ENCODE measurements around the gene MID2. TPM values are rescaled to one million over a fixed set of nuclear protein-coding genes. Genes with fewer than 3 reads are reported as not detected.

The MID2 gene
- total RNA-seq, 4 donors from 2014 or later: 50.7 to 61.3 (median 55.6) TPM

DNA sequence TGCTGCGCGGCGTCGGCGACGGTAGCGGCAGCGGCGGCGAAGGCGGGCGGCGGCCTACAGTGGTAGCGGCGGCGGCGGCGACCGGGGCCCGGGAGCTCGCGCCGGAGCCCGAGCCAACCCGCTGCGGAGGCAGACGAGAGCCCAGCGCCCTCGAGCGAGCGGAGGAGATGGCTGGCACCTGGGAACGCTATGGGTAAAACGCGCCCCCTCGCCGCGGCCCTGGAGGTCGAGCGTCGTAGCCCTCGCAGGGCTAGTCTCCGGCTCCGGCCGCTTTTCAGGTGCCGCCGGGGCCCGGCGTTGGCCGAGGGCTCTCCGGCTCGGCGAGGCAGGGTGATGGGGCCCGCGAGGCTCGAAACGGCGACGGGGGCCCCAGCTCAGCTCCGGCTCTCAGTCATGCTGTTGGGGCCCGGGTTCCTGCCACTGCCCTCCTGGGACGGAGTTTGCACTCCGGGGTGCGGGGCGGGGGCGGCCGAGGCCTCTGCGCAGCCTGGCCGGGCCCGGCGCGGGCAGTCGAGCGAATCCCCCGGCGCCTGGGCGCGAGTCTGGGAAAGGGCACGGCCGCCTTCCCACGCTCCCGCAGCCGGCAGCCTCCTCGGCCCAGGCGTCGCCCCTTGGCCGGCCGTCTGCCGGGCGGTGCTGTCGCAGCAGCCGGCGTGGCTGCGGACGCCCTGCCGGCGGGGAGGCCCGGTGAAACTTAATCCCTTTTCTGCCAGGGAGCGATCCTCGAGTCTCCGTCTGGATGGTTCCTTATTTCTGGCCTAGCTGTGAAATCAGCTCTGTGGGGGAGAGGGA is 768 bp downstream of the MID2 start:
- 0 to 28% methylated on average over 3 to 48 of the region's 100 CpGs for WGBS, 2 donors
- no peak for DNase-seq (ENCODE audit: low spot score in 2 of 2)
- intact Hi-C loops (cut with DNase I; ENCODE audit: low total_unique reads): no loop called here
- peak overlapping the region; percentile 40 for H3K4me3 ChIP-seq (ENCODE audit: low read depth, poor library complexity, severe bottlenecking)
- TF ChIP-seq, protein P1, sequence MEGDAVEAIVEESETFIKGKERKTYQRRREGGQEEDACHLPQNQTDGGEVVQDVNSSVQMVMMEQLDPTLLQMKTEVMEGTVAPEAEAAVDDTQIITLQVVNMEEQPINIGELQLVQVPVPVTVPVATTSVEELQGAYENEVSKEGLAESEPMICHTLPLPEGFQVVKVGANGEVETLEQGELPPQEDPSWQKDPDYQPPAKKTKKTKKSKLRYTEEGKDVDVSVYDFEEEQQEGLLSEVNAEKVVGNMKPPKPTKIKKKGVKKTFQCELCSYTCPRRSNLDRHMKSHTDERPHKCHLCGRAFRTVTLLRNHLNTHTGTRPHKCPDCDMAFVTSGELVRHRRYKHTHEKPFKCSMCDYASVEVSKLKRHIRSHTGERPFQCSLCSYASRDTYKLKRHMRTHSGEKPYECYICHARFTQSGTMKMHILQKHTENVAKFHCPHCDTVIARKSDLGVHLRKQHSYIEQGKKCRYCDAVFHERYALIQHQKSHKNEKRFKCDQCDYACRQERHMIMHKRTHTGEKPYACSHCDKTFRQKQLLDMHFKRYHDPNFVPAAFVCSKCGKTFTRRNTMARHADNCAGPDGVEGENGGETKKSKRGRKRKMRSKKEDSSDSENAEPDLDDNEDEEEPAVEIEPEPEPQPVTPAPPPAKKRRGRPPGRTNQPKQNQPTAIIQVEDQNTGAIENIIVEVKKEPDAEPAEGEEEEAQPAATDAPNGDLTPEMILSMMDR (IDR thresholded peaks at IDR 0.05): no peak
- no peak for TF ChIP-seq POLR2A (IDR thresholded peaks at IDR 0.05)

DNA sequence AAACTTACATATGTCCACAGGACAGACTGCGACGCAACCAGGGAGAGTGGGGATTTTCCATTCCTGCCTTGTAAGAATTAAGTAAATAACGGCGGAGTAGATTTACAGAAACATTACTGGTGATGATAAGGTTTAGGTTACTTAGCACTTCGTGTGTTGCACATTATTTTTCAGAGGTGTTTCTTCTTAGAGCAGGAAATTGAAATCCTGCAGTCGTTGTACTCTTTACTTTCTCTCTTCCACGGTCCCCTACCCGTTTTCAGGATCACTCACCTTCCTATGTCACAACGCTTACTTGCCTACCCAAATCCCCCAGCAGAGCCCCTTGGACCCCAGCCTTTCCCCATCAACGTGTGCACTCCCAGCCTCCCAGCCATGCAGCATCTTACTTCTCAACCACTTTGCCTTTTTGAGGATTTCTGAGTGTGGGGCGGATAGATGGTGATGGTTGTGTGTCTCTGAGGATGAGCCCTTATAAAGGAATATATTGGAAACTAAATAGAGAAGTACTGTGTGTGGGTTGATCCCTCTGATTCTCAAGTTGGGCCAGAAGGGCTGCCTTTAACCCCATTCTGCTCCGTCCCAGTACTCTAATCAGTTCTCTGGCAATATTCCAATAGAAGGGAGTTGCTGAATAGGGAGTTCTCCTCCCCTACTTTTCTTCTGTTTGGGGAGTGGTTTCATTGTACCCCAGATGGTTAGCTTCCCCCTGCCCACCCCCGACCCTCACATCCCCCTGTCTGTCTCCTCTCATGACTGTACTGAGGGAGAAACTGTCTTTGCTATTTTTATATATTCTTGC is 1.6 kb downstream of the MID2 start:
- 7 to 39% methylated on average over 13 of the region's 13 CpGs for WGBS, 2 donors
- peak overlapping the region; percentile 40 for H3K4me3 ChIP-seq (ENCODE audit: low read depth, poor library complexity, severe bottlenecking)
- intact Hi-C loops (cut with DNase I; ENCODE audit: low total_unique reads): no loop called here
- no peak for DNase-seq (ENCODE audit: low spot score in 2 of 2)
- TF ChIP-seq POLR2A (IDR thresholded peaks at IDR 0.05): no peak
- TF ChIP-seq, protein P1 (IDR thresholded peaks at IDR 0.05): no peak

- intact Hi-C loops (cut with DNase I; ENCODE audit: low total_unique reads): no loop called here
- WGBS, 2 donors: 54 to 68% methylated on average over 4 of the region's 4 CpGs
- no peak overlapping the region for H3K4me3 ChIP-seq (ENCODE audit: low read depth, poor library complexity, severe bottlenecking)
- TF ChIP-seq POLR2A (IDR thresholded peaks at IDR 0.05): no peak
- TF ChIP-seq, protein P1 (IDR thresholded peaks at IDR 0.05): no peak
- no peak for DNase-seq (ENCODE audit: low spot score in 2 of 2)
Observed at GRCh38 chrX:107827852-107828251, 2.2 kb downstream of the MID2 start.

- H3K4me3 ChIP-seq (ENCODE audit: low read depth, poor library complexity, severe bottlenecking): no peak overlapping the region
- intact Hi-C loops (cut with DNase I; ENCODE audit: low total_unique reads): no loop called here
- TF ChIP-seq, protein P1 (IDR thresholded peaks at IDR 0.05): no peak
- TF ChIP-seq POLR2A (IDR thresholded peaks at IDR 0.05): no peak
- WGBS, 2 donors: 53 to 63% methylated on average over 1 of the region's 1 CpG
- DNase-seq (ENCODE audit: low spot score in 2 of 2): no peak
Observed at GRCh38 chrX:107829878-107830277, 4.2 kb downstream of the MID2 start.

GRCh38 chrX:107831071-107831730 is 5.5 kb downstream of the MID2 start:
- TF ChIP-seq POLR2A (IDR thresholded peaks at IDR 0.05): no peak
- TF ChIP-seq, protein P1 (IDR thresholded peaks at IDR 0.05): no peak
- DNase-seq (ENCODE audit: low spot score in 2 of 2): no peak
- H3K4me3 ChIP-seq (ENCODE audit: low read depth, poor library complexity, severe bottlenecking): no peak overlapping the region
- 75 to 79% methylated on average over 7 of the region's 7 CpGs for WGBS, 2 donors
- intact Hi-C loops (cut with DNase I; ENCODE audit: low total_unique reads): no loop called here

Data from lower leg skin (tissue), 4 donors.